Measurements from ENCODE around the gene GAK. TPM values are rescaled to one million over a fixed set of nuclear protein-coding genes. Genes with fewer than 3 reads are reported as not detected.

GAK gene
- total and polyA plus RNA-seq, 8 donors, result 47.5 to 226 (median 64.8) TPM

DNA sequence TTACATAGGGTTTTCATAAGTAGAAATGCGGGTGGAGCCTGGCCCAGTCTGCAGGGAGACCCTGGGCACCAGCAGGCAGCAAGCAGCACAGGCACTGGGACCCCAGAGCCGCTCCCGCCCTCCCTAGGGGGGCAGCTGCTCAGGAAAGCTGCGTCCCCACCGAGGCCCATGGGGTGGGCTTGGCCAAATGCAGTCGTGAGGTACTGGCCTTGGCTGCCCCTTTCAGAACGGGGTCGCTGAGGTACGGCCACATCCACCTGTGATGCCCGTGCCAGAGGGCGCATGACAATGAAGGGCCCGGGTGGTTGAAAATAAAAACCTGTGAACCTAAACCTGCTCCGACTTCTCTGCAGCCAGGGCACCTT, 16.8 kb upstream of the GAK start:
- Histone ChIP-seq H3K4me3 (no peak overlapping the region), H3K9me3 (no peaks in the 10 kb centered on the region), H3K27me3 (no peaks in the 10 kb centered on the region), H3K36me3 (no peaks in the 10 kb centered on the region), H3K4me1 (no peaks in the 10 kb centered on the region), H3K27ac (no peak overlapping the region)
- FAIRE-seq (no peak), ATAC-seq (no peak), DNase-seq (peak in 1 of 6 donors; percentile 54)
- TF ChIP-seq, protein P1, sequence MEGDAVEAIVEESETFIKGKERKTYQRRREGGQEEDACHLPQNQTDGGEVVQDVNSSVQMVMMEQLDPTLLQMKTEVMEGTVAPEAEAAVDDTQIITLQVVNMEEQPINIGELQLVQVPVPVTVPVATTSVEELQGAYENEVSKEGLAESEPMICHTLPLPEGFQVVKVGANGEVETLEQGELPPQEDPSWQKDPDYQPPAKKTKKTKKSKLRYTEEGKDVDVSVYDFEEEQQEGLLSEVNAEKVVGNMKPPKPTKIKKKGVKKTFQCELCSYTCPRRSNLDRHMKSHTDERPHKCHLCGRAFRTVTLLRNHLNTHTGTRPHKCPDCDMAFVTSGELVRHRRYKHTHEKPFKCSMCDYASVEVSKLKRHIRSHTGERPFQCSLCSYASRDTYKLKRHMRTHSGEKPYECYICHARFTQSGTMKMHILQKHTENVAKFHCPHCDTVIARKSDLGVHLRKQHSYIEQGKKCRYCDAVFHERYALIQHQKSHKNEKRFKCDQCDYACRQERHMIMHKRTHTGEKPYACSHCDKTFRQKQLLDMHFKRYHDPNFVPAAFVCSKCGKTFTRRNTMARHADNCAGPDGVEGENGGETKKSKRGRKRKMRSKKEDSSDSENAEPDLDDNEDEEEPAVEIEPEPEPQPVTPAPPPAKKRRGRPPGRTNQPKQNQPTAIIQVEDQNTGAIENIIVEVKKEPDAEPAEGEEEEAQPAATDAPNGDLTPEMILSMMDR (IDR thresholded peaks at IDR 0.05), result no peak
- intact Hi-C loops (cut with DNase I), result no loop called here
- WGBS, 2 donors, result 94 to 95% methylated on average over 13 of the region's 13 CpGs

DNA sequence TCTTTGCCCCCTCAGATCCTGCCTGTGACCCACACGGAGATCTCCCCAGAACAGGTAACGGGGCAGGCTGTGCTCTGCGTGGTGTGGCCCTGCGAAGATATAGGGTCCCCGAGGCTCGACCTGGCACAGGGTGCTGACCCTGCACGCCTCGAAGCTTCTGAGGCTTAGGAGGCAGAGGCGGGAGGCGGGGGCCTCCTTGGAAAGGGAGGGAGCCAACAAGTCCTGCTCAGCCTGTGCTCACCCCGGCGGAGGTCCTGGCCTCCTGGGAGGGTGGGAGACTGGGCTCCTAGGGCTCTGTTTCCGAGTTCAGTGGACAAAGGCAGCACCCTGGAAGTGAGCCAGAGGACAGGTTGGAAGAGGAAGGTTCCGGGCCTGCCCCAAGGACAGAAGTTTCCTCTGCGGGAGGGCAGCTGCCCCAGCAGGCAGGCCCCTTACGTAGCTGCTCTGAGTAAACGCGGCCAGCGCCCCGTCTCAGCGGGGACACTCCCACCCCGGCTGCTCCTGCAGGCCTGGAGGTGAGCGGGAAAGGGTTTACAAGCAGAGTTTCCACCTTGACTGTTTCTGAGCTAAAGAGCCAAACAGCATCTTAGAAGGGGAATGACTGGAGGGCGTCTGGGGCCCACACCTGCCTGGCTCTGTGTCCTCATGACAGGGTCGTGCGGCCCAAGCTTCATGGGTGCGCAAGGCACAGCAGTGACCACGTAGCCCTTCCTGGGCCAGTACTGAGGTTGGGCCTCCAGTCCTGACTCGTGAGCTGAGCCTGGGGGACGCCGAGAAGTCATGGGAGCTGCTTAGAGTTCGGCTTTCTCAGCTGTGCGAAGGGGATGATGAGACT, 16.2 kb upstream of the GAK start:
- FAIRE-seq (no peak), DNase-seq (peak; percentile 46 to 68 (median 64)), ATAC-seq (peak; percentile 67 to 90 (median 70))
- Histone ChIP-seq H3K27ac (no peak overlapping the region), H3K4me1 (no peaks in the 10 kb centered on the region), H3K27me3 (no peaks in the 10 kb centered on the region), H3K9me3 (no peaks in the 10 kb centered on the region), H3K4me3 (no peak overlapping the region), H3K36me3 (no peaks in the 10 kb centered on the region)
- 52 to 58% methylated on average over 29 to 33 of the region's 33 CpGs for WGBS, 2 donors
- TF ChIP-seq, protein P1 (IDR thresholded peaks at IDR 0.05), result no peak
- intact Hi-C loops (cut with DNase I), result no loop called here

DNA sequence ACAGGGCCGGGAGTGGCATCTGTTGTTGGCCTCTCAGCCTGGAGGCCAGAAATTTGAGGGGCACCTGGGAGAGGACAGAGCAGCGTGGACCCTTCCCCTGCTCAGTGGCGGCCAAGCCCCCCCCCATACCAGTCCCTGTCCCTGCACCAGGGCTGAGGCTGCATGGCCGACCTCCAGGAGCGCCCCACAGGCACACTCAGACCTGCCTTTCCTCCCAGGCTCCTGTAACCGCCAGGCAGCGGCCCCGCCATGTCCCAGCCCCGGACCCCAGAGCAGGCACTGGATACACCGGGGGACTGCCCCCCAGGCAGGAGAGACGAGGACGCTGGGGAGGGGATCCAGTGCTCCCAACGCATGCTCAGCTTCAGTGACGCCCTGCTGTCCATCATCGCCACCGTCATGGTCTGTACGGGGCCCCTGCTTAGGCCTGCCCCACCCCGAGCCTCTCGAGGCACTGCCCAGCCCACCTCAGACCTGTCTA, 15.4 kb upstream of the GAK start:
- FAIRE-seq (no peak), ATAC-seq (no peak)

DNA sequence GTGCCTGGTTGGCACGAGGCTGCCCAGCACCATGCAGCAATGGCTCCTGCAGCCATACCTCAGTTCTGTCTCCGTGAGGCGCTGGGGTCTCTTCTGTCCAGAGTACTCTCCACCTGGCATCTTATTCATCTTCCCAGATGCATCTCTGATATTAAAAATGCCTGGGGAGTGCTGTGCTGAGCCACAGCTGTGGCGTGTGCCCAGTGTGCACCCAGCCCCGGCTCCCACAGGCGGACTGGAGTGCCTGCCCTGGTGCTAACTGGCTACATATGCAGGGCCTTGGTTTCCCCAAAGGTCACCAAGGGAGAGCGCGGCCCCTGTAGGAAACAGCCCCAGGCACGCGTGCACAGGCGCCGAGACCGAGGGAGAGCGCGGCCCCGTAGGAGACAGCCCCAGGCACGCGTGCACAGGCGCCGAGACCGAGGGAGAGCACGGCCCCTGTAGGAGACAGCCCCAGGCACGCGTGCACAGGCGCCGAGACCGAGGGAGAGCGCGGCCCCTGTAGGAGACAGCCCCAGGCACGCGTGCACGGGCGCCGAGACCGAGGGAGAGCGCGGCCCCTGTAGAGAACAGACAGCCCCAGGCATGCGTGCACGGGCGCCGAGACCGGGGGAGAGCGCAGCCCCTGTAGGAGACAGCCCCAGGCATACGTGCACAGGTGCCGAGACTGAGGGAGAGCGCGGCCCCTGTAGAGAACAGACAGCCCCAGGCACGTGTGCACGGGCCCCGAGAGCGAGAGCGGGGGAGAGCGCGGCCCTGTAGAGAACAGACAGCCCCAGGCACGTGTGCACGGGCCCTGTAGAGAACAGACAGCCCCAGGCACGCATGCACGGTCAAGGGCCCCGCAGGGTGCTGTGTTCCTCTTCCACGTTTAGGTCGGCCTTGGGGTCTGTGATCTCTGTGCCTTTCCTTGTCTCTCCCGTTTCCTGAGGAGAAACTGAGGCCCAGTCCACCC, 14.7 kb upstream of the GAK start:
- intact Hi-C loops (cut with DNase I), result no loop called here
- no peak for ATAC-seq
- WGBS, 2 donors, result 86 to 89% methylated on average over 59 to 62 of the region's 62 CpGs
- no peaks in the 10 kb centered on the region for H3K9me3 ChIP-seq
- DNase-seq, result peak in 1 of 6 donors; percentile 43
- H3K36me3 ChIP-seq, result no peaks in the 10 kb centered on the region
- TF ChIP-seq, protein P1 (IDR thresholded peaks at IDR 0.05), result no peak
- FAIRE-seq, result no peak
- no peaks in the 10 kb centered on the region for H3K4me1 ChIP-seq
- no peak overlapping the region for H3K4me3 ChIP-seq
- H3K27me3 ChIP-seq, result no peaks in the 10 kb centered on the region
- H3K27ac ChIP-seq, result no peak overlapping the region

More for the DNA sequence above, 15.4 kb upstream of the GAK start:
- DNase-seq, result peak in 2 of 6 donors; percentile 39 to 75
- no peaks in the 10 kb centered on the region for H3K27me3 ChIP-seq
- WGBS, 2 donors, result 94 to 95% methylated on average over 18 to 19 of the region's 19 CpGs
- no peaks in the 10 kb centered on the region for H3K9me3 ChIP-seq
- H3K4me3 ChIP-seq, result no peak overlapping the region
- H3K36me3 ChIP-seq, result no peaks in the 10 kb centered on the region
- intact Hi-C loops (cut with DNase I), result no loop called here
- H3K27ac ChIP-seq, result no peak overlapping the region
- no peaks in the 10 kb centered on the region for H3K4me1 ChIP-seq
- TF ChIP-seq, protein P1 (IDR thresholded peaks at IDR 0.05), result no peak

Measured in pancreas (tissue), 10 donors.